RCC 7860 (cell line): Measurements from ENCODE around the gene RFFL.
"Not testable (repeated sequence)": the region's sequence is repeated elsewhere in the genome, so short reads cannot be mapped to it uniquely, and the experiment has no call there.

Source experiments
- DNase-seq: peaks from one replicate; pipeline ENCODE4 v3.0.0-alpha.2; 2015; ENCODE audit warnings: low spot score
- FAIRE-seq: peaks from 2 replicates; lab custom pipeline; 2012; peaks lifted over from hg19 to GRCh38; lab: Jason Lieb, UNC

The RFFL gene

GRCh38 chr17:35011671-35012216, 51.8 kb downstream of the RFFL start:
- DNase-seq = no peak
- no peak for FAIRE-seq

- FAIRE-seq (no peak), DNase-seq (no peak)
Measured at GRCh38 chr17:35010093-35010492, 53.4 kb downstream of the RFFL start.

- FAIRE-seq (no peak), DNase-seq (no peak)
Measured at GRCh38 chr17:35006961-35007360, 56.5 kb downstream of the RFFL start.

GRCh38 chr17:35006345-35006744, 57.2 kb downstream of the RFFL start:
- FAIRE-seq (no peak), DNase-seq (no peak)

- DNase-seq (no peak), FAIRE-seq (no peak)
Measured at GRCh38 chr17:35003778-35004177, 59.7 kb downstream of the RFFL start.

- no peak for FAIRE-seq
- DNase-seq = no peak
Measured at GRCh38 chr17:35002876-35003551, 60.5 kb downstream of the RFFL start.

- FAIRE-seq = no peak
- DNase-seq = no peak
Measured at GRCh38 chr17:35001549-35001948, 62.0 kb downstream of the RFFL start.

- DNase-seq, FAIRE-seq: not testable (repeated sequence)
Measured at GRCh38 chr17:35000965-35001364, 62.5 kb downstream of the RFFL start.

GRCh38 chr17:34999456-34999855, 64.1 kb downstream of the RFFL start:
- DNase-seq (no peak), FAIRE-seq (no peak)

- DNase-seq (peak; percentile 51), FAIRE-seq (no peak)
Measured at GRCh38 chr17:34998205-34998604, 65.3 kb downstream of the RFFL start.

- DNase-seq (no peak), FAIRE-seq (no peak)
Measured at GRCh38 chr17:34997355-34997862, 66.1 kb downstream of the RFFL start.

- no peak for DNase-seq
- no peak for FAIRE-seq
Measured at GRCh38 chr17:34996422-34997285, 66.9 kb downstream of the RFFL start.

- no peak for DNase-seq
Measured at GRCh38 chr17:34993031-34993430, 70.5 kb downstream of the RFFL start.

GRCh38 chr17:34991606-34992005, 71.9 kb downstream of the RFFL start:
- FAIRE-seq (no peak), DNase-seq (no peak)

More at GRCh38 chr17:34993031-34993430, 70.5 kb downstream of the RFFL start:
- no peak for FAIRE-seq

- FAIRE-seq (no peak), DNase-seq (no peak)
Measured at GRCh38 chr17:34990921-34991365, 72.6 kb downstream of the RFFL start.

- DNase-seq = no peak
- FAIRE-seq = no peak
Measured at GRCh38 chr17:34989473-34989872, 74.0 kb downstream of the RFFL start.

- DNase-seq = no peak
- no peak for FAIRE-seq
Measured at GRCh38 chr17:34988644-34989043, 74.9 kb downstream of the RFFL start.

GRCh38 chr17:34987232-34987631, 76.3 kb downstream of the RFFL start:
- no peak for FAIRE-seq

GRCh38 chr17:34981538-34982241, 81.8 kb downstream of the RFFL start:
- DNase-seq (no peak), FAIRE-seq (no peak)

More at GRCh38 chr17:34987232-34987631, 76.3 kb downstream of the RFFL start:
- no peak for DNase-seq

- DNase-seq = peak; percentile 64
- no peak for FAIRE-seq
Measured at GRCh38 chr17:34980681-34981537, 82.6 kb downstream of the RFFL start.
